Muscle of leg (tissue), 11 donors: ENCODE measurements around the gene SLC7A1. TPM values are rescaled to one million over a fixed set of nuclear protein-coding genes. Genes with fewer than 3 reads are reported as not detected.

Experiments
- DNase-seq: peaks from one replicate; pipeline ENCODE4 v3.0.0; 2013
- H3K27ac ChIP-seq: one replicate; pipeline ENCODE4 v1.5.1; 2013; ENCODE audit warnings: mild to moderate bottlenecking, low read length, control low read depth
- H3K27me3 ChIP-seq: one replicate; pipeline ENCODE4 v1.6.1; 2013; ENCODE audit warnings: low read length; ENCODE audit not compliant: control insufficient read depth, insufficient read depth
- H3K36me3 ChIP-seq: one replicate; pipeline ENCODE4 v1.6.1; 2013; ENCODE audit warnings: low read length; ENCODE audit not compliant: control insufficient read depth, insufficient read depth
- H3K4me1 ChIP-seq: one replicate; pipeline ENCODE4 v1.6.1; 2013; ENCODE audit warnings: low read length; ENCODE audit not compliant: control insufficient read depth, insufficient read depth
- H3K4me3 ChIP-seq: one replicate; pipeline ENCODE4 v1.5.1; 2013; ENCODE audit warnings: low read length, control low read depth
- H3K9me3 ChIP-seq: replicated peaks from 2 replicates; pipeline ENCODE4 v1.6.1; 2013; ENCODE audit warnings: low read depth, low read length; ENCODE audit not compliant: control insufficient read depth
- WGBS: methylation state at CpG from one replicate; pipeline ENCODE4 v1.1.5; 2013; ENCODE audit warnings: missing lambda C conversion rate; ENCODE audit not compliant: insufficient coverage; 5-methylcytosine and 5-hydroxymethylcytosine counted together
- polyA plus RNA-seq, 8 donors: library from polyadenylated mRNA; unstranded; fragments of 120-200 nt; gene quantifications; one replicate each; pipeline versions ENCODE4 v1.2.1 to v1.2.3, GENCODE V29; 2013; ENCODE audit warnings: inconsistent platforms in 1 of 8, low replicate concordance in 1 of 8; ENCODE audit not compliant: insufficient read length in 8 of 8, insufficient read depth in 1 of 8
- total RNA-seq: library from RNA; stranded (reverse); fragments of 120-200 nt; gene quantifications from one replicate; pipeline ENCODE4 v1.2.4, GENCODE V29; 2013

The SLC7A1 gene
- total and polyA plus RNA-seq, 9 donors = 3.6 to 12.5 (median 8.4) TPM

- Histone ChIP-seq H3K36me3 (peaks cover 6% of the 10 kb centered on the region), H3K9me3 (no peaks in the 10 kb centered on the region), H3K4me3 (no peak overlapping the region), H3K27me3 (peaks cover 7% of the 10 kb centered on the region), H3K27ac (peak overlapping the region; percentile 65), H3K4me1 (peaks cover 65% of the 10 kb centered on the region)
- peak; percentile 86 for DNase-seq
- 39% methylated on average over 13 of the region's 14 CpGs for WGBS
Observed at GRCh38 chr13:29507356-29507755, 88.1 kb downstream of the SLC7A1 start.

- H3K27me3 ChIP-seq = peaks cover 7% of the 10 kb centered on the region
- no peaks in the 10 kb centered on the region for H3K9me3 ChIP-seq
- peaks cover 12% of the 10 kb centered on the region for H3K36me3 ChIP-seq
- no peak overlapping the region for H3K4me3 ChIP-seq
- no peak overlapping the region for H3K27ac ChIP-seq
- 68% methylated on average over 5 of the region's 10 CpGs for WGBS
- H3K4me1 ChIP-seq = peaks cover 60% of the 10 kb centered on the region
- no peak for DNase-seq
Observed at GRCh38 chr13:29505950-29506349, 89.5 kb downstream of the SLC7A1 start.

- peaks cover 7% of the 10 kb centered on the region for H3K27me3 ChIP-seq
- H3K4me3 ChIP-seq = no peak overlapping the region
- WGBS = 80% methylated on average over 10 of the region's 17 CpGs
- no peak for DNase-seq
- H3K27ac ChIP-seq = no peak overlapping the region
- peaks cover 12% of the 10 kb centered on the region for H3K36me3 ChIP-seq
- no peaks in the 10 kb centered on the region for H3K9me3 ChIP-seq
- H3K4me1 ChIP-seq = peaks cover 58% of the 10 kb centered on the region
Observed at GRCh38 chr13:29505511-29505910, 90.0 kb downstream of the SLC7A1 start.

GRCh38 chr13:29504691-29505090 lies 90.8 kb downstream of the SLC7A1 start:
- Histone ChIP-seq H3K4me1 (peaks cover 59% of the 10 kb centered on the region), H3K9me3 (no peaks in the 10 kb centered on the region), H3K27me3 (peaks cover 9% of the 10 kb centered on the region), H3K27ac (no peak overlapping the region), H3K4me3 (no peak overlapping the region), H3K36me3 (peaks cover 12% of the 10 kb centered on the region)
- DNase-seq = no peak
- WGBS = 98% methylated on average over 12 of the region's 15 CpGs

GRCh38 chr13:29503041-29503837 lies 92.2 kb downstream of the SLC7A1 start:
- H3K9me3 ChIP-seq = no peaks in the 10 kb centered on the region
- H3K27me3 ChIP-seq = peaks cover 9% of the 10 kb centered on the region
- peaks cover 61% of the 10 kb centered on the region for H3K4me1 ChIP-seq
- H3K4me3 ChIP-seq = no peak overlapping the region
- H3K27ac ChIP-seq = no peak overlapping the region
- no peak for DNase-seq
- 42% methylated on average over 20 of the region's 32 CpGs for WGBS
- peaks cover 14% of the 10 kb centered on the region for H3K36me3 ChIP-seq

- H3K27me3 ChIP-seq = peaks cover 9% of the 10 kb centered on the region
- 78% methylated on average over 10 of the region's 13 CpGs for WGBS
- peaks cover 14% of the 10 kb centered on the region for H3K36me3 ChIP-seq
- no peak overlapping the region for H3K4me3 ChIP-seq
- DNase-seq = no peak
- peaks cover 60% of the 10 kb centered on the region for H3K4me1 ChIP-seq
- no peaks in the 10 kb centered on the region for H3K9me3 ChIP-seq
- no peak overlapping the region for H3K27ac ChIP-seq
Observed at GRCh38 chr13:29502391-29503008, 93.0 kb downstream of the SLC7A1 start.

GRCh38 chr13:29501674-29502073 lies 93.8 kb downstream of the SLC7A1 start:
- DNase-seq = no peak
- H3K27me3 ChIP-seq = peaks cover 8% of the 10 kb centered on the region
- H3K27ac ChIP-seq = no peak overlapping the region
- 88% methylated on average over 4 of the region's 4 CpGs for WGBS
- peaks cover 60% of the 10 kb centered on the region for H3K4me1 ChIP-seq
- H3K36me3 ChIP-seq = peaks cover 14% of the 10 kb centered on the region
- no peak overlapping the region for H3K4me3 ChIP-seq
- no peaks in the 10 kb centered on the region for H3K9me3 ChIP-seq

- Histone ChIP-seq H3K36me3 (peaks cover 14% of the 10 kb centered on the region), H3K27me3 (peaks cover 10% of the 10 kb centered on the region), H3K9me3 (no peaks in the 10 kb centered on the region), H3K27ac (no peak overlapping the region), H3K4me3 (no peak overlapping the region), H3K4me1 (peaks cover 55% of the 10 kb centered on the region)
- 37% methylated on average over 3 of the region's 7 CpGs for WGBS
- DNase-seq = no peak
Observed at GRCh38 chr13:29500386-29500785, 95.1 kb downstream of the SLC7A1 start.

- no peak overlapping the region for H3K4me3 ChIP-seq
- no peaks in the 10 kb centered on the region for H3K9me3 ChIP-seq
- WGBS = 76% methylated on average over 5 of the region's 7 CpGs
- H3K4me1 ChIP-seq = peaks cover 54% of the 10 kb centered on the region
- H3K36me3 ChIP-seq = peaks cover 11% of the 10 kb centered on the region
- DNase-seq = peak; percentile 41
- no peak overlapping the region for H3K27ac ChIP-seq
- H3K27me3 ChIP-seq = peaks cover 10% of the 10 kb centered on the region
Observed at GRCh38 chr13:29499506-29500165, 95.9 kb downstream of the SLC7A1 start.

- peaks cover 54% of the 10 kb centered on the region for H3K4me1 ChIP-seq
- peaks cover 10% of the 10 kb centered on the region for H3K27me3 ChIP-seq
- H3K36me3 ChIP-seq = peaks cover 7% of the 10 kb centered on the region
Observed at GRCh38 chr13:29498426-29499040, 97.0 kb downstream of the SLC7A1 start.

More at GRCh38 chr13:29498426-29499040, 97.0 kb downstream of the SLC7A1 start:
- DNase-seq = no peak
- no peak overlapping the region for H3K4me3 ChIP-seq
- no peak overlapping the region for H3K27ac ChIP-seq
- no peaks in the 10 kb centered on the region for H3K9me3 ChIP-seq
- 92% methylated on average over 13 of the region's 13 CpGs for WGBS
